Activated naive CD4-positive, alpha-beta T cell (primary cell): ENCODE measurements around the gene HSPB6.

ENCODE experiments used
- DNase-seq, 4 experiments: peaks; one replicate each; lab custom pipeline; 2025; lab: John Stamatoyannopoulos, UW

Gene HSPB6

GRCh38 chr19:35716801-35717664 lies 39.8 kb downstream of the HSPB6 start:
- peak; percentile 83 to 95 (median 91) for DNase-seq

GRCh38 chr19:35715981-35716800 lies 40.6 kb downstream of the HSPB6 start:
- DNase-seq, result no peak

- no peak for DNase-seq
Measured at GRCh38 chr19:35715355-35715809, 41.4 kb downstream of the HSPB6 start.

- no peak for DNase-seq
Measured at GRCh38 chr19:35714601-35715354, 42.1 kb downstream of the HSPB6 start.

- no peak for DNase-seq
Measured at GRCh38 chr19:35713904-35714495, 42.8 kb downstream of the HSPB6 start.

GRCh38 chr19:35713506-35713850 lies 43.4 kb downstream of the HSPB6 start:
- no peak for DNase-seq

- DNase-seq, result peak in 2 of 4 experiments; percentile 12 to 18
Measured at GRCh38 chr19:35712567-35713505, 44.0 kb downstream of the HSPB6 start.

- DNase-seq, result no peak
Measured at GRCh38 chr19:35710784-35711723, 45.8 kb downstream of the HSPB6 start.

GRCh38 chr19:35708391-35708790 lies 48.4 kb downstream of the HSPB6 start:
- no peak for DNase-seq
